Ovary (tissue), 3 donors: Measurements from ENCODE around the gene RIPOR3.

Source experiments
- CTCF ChIP-seq, 3 donors: fragments of 450-650 bp in 2 of 3; fragments of 200-600 bp in 1 of 3; IDR thresholded peaks; one replicate each; pipeline versions ENCODE4 v1.5.1 to v1.8.0; 2016 to 2022; ENCODE audit warnings: antibody characterized with exemption in 3 of 3, mild to moderate bottlenecking in 1 of 3
- POLR2A ChIP-seq: fragments of 450-650 bp; IDR thresholded peaks from one replicate; pipeline ENCODE4 v1.6.1; 2017; ENCODE audit warnings: antibody characterized with exemption, mild to moderate bottlenecking, moderate library complexity
- donor health status: DM: no; HTN: no; CAD: no.

DNA sequence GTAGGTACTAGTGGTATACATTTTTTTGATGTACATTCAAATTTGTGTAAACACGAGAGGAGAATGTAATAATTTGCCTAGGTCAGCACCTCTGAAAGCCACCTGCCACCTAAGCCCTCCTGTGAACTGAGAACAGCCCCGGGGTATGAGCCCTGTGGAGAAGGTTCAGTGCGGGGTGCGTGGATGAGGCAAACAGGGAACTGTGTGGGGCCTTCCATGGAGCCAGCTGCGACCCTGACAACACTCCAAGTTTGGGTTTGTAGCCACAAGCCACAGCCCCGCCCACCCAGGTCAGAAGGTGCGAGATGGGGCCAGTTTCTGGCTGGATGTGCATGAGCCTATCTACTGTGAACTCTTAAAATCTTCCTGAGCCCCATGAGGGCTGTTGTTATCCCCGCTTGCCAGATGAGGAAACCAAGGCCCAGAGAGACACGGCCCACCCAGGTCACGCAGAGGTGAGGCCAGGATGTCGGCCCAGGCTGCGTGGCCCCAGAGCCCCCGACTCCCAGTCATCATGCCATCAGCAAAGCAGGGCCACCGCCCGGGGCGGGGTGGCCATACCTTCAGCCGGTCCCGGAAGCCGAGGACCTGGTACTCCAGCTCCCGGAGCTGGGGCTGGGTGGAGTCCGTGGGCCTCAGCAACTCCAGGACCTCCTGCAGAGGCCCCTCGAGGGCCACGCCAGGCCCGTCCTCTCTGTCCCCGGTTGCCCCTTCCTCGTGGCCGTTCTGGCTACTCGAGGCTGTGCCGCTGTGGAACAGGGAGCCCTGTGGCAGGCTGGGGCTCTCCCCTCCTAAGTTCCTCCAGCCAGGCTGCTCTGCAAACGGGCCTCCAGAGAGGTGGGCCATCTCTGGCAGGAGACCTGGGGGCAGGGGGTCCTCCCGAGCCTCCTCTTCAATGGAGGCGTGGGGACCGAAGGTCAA lies 89.6 kb downstream of the RIPOR3 start:
- TF ChIP-seq CTCF (IDR thresholded peaks at IDR 0.05) (no peak), POLR2A (no peak)
